ENCODE data around the gene CCDC182. TPM values are rescaled to one million over a fixed set of nuclear protein-coding genes. Genes with fewer than 3 reads are reported as not detected.

CCDC182 gene
- not detected in 2 replicates for total RNA-seq (2014; rRNA removed; shearing (Covaris generic))

DNA sequence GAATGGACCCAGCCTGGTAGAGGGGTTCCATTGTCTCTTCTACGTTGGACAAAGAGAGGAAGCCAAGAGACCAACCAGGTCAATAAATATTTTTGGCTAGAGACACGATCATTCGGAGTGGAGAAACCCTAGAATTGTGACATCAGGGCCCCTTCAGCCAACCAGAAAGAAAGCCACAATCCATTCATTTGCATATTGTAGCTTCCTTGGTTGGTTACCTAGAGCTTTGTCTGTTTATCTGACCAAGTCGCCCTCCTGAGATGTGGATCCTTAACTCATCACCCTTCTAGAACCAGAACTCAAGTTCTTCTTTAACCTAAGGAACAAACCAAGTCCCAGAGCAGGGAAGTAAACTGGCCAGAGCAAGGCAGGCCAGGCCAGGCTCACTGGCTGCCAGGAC is at the start of gene CCDC182:
CCDC182 (minus strand) TSS at position 58 of the 400 bp plus-strand sequence; CDS start at position 31, 27 bp downstream.
- H3K27me3 ChIP-seq, result no peaks in the 10 kb centered on the region
- no peaks in the 10 kb centered on the region; the same call in 1 of the 2 replicates for H3K9me3 ChIP-seq (replicated peaks)
- DNase-seq, result no peak
- no peak within 1 kb of the TSS for H3K4me3 ChIP-seq
- H3K36me3 ChIP-seq, result no peaks in the 10 kb centered on the region
- peaks cover 2% of the 10 kb centered on the region for H3K4me1 ChIP-seq
- no peak within 1 kb of the TSS for H3K27ac ChIP-seq

DNA sequence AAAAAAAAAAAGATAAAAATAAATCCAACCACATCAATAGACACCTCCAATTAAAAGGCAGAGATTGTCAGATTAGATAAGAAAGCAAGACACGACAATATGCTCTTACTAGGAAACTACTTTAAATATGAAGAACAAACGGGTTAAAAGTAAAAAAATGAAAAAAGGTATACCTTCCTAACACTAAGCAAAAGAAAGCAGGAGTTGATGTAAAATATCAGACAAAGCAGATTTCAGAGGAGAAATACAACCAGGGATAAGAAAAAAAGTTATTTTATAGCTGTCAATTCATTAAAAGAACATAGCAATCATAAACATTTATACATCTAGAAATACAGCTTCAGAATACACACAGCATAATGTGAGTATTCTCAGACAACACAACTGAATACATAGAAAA is 49.7 kb upstream of the CCDC182 start:
- H3K36me3 ChIP-seq, result no peaks in the 10 kb centered on the region
- H3K27ac ChIP-seq, result no peak overlapping the region
- H3K4me3 ChIP-seq, result no peak overlapping the region
- no peaks in the 10 kb centered on the region for H3K9me3 ChIP-seq (replicated peaks)
- H3K27me3 ChIP-seq, result no peaks in the 10 kb centered on the region
- no peak for DNase-seq
- no peaks in the 10 kb centered on the region for H3K4me1 ChIP-seq

DNA sequence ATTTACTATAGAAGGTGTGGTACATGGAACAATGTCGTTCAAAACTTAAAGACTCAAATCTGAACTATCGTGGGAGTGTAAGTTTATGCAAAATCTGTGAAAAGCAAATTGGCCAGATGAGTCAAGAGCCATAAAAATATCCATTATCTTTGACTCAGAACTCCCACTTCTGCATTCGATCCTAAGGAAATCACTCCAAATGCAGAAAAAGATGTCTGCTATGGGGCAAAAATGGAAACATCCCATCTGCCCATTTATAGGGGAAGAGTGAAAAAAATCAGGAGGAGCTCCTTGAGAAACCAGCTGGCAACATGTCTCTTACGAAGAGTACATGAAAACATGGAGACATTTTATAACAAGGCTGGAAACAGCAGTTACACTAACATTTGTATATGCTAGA is 43.6 kb upstream of the CCDC182 start:
- Histone ChIP-seq H3K4me1 (no peaks in the 10 kb centered on the region), H3K4me3 (no peak overlapping the region), H3K9me3 (replicated peaks) (no peaks in the 10 kb centered on the region), H3K27me3 (no peaks in the 10 kb centered on the region), H3K27ac (no peak overlapping the region), H3K36me3 (no peaks in the 10 kb centered on the region)
- DNase-seq, result no peak

DNA sequence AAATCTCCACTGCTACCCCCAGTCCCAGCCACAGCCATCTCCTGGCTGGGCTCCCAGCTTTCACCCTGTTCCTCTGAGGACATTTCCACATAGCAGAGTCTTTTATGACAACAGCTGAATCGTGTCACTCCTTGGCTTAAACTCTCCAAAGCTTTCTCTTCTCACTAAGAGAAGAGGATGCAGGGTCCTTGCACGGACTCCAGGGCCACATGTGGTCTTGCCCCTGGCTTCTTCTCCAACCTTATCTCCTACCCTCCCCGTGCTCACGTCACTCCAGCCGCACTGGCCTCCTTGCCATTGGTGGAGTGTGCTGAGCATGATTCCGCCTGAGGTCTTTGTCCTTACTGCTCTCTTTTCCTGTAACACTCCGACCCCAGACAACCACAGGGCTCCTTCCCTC is 39.9 kb upstream of the CCDC182 start:
- Histone ChIP-seq H3K27ac (no peak overlapping the region), H3K4me1 (peaks cover 10% of the 10 kb centered on the region), H3K4me3 (no peak overlapping the region), H3K9me3 (replicated peaks) (no peaks in the 10 kb centered on the region), H3K36me3 (no peaks in the 10 kb centered on the region), H3K27me3 (no peaks in the 10 kb centered on the region)
- no peak for DNase-seq

DNA sequence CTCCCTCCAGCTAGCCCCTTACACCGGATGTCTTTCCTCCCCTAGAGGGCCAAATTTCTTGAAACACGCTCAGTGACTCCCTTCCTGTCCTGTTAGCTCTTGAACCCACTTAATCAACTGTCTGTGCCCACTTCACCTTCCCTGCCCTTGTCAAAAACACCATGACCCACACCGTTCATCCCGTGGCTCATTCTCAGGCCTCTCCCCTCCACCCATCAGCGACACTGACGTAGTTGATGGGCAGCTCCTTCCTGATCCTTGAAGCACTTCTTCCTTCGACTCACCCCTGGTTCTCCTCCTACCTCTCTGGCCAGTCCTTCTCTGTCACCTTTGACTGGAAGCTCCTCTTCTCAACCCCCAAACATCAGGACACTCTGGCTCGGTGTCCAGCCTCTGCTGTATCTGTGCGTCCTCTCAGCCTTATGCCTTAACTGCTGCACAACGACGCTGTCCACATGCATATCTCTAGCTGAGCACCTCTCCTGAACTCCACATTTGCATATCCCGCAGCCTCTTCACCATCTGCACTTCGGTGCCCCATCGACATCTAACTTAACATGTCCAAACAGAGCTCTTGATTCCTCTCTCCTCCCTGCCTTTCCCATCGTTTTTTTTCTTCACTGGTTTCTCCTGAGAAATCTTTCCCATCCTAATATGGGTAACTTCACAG is 39.3 kb upstream of the CCDC182 start:
- Histone ChIP-seq H3K27ac (no peak overlapping the region), H3K9me3 (replicated peaks) (no peaks in the 10 kb centered on the region)

DNA sequence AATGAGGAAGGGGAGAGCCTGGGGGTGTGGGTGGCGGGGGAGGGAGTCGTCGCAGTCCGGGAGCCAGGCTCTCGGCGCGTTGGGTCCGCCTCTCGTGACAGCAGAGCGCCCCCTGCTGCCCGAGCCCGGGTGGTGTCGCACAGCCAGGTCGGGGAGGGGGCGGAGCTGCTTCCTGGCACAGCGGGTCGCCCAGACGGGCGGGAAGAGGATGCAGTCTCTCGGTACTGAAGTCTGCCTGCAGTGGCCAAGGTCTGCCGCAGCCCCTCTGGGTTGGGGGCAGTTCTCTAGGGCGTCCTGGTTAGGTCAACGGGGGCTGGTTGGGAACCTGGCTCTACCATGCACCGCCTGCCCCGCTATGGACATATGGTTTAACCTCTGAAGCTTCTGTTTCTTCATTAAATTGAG is 38.2 kb upstream of the CCDC182 start:
- no peaks in the 10 kb centered on the region for H3K27me3 ChIP-seq
- no peaks in the 10 kb centered on the region for H3K36me3 ChIP-seq
- peaks cover 10% of the 10 kb centered on the region for H3K4me1 ChIP-seq
- no peak overlapping the region for H3K27ac ChIP-seq
- peak; percentile 83 to 87 for DNase-seq
- no peaks in the 10 kb centered on the region for H3K9me3 ChIP-seq (replicated peaks)
- no peak overlapping the region; the same call in 1 of the 2 replicates for H3K4me3 ChIP-seq

More for the DNA sequence above, 39.3 kb upstream of the CCDC182 start:
- Histone ChIP-seq H3K4me3 (no peak overlapping the region), H3K27me3 (no peaks in the 10 kb centered on the region), H3K4me1 (peaks cover 10% of the 10 kb centered on the region), H3K36me3 (no peaks in the 10 kb centered on the region)
- DNase-seq, result no peak

DNA sequence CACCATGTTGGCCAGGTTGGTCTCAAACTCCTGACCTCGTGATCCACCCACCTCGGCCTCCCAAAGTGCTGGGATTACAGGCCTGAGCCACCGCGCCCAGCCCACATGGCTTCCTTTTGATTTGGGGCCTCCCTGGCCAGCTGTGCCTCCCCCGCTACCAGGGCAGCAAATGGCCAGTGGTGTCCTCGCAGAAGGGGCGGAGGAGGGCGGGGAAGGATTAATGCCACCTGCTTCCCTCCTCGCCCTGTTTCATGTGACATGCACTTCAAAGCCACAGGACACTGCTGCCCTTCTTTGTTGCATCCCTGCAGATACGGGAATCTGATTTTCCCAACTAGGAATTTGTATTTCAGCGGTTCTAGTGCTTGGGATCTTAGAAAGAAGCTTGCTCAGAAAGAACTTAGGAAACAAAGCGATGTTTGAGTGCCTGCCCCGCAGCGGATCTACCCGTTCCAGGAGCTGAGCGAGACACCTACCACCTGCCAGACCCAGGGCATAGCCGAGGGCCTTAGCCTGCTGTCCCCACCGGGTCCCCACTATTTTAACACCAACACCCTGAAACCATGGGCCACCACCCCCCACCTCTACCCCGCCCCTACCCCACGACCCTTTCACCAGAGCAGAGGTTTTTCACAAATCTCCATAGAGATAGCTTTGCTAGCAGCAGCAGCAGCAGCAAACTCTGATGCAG is 37.7 kb upstream of the CCDC182 start:
- Histone ChIP-seq H3K9me3 (replicated peaks) (no peaks in the 10 kb centered on the region), H3K4me1 (peaks cover 10% of the 10 kb centered on the region), H3K27ac (peak overlapping the region; percentile 42), H3K27me3 (no peaks in the 10 kb centered on the region), H3K4me3 (peak overlapping the region; percentile 13; the same call in 1 of the 2 replicates), H3K36me3 (no peaks in the 10 kb centered on the region)
- DNase-seq, result peak; percentile 85 to 88

DNA sequence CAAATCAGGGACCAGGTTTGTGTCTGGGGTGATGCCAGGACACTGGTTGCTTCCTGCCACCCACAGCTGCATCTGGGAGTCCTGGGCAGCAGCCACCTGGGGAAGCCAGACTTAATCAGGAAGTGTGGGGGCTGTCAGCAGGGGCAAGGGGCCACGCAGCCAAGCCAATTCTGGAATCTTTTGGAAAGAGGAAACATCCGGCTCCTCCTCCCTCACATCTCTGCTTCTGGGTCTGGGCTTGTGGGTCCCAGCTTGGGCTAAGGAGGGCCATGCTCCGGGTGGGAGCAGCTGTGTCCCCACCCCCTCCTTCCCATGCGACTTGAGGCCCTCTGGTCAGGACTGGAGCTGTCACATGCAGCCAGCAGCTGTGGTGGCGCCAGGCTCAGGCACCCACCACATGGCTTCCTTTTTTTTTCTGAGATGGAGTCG is 37.0 kb upstream of the CCDC182 start:
- no peaks in the 10 kb centered on the region for H3K36me3 ChIP-seq
- peak overlapping the region; percentile 13; the same call in 1 of the 2 replicates for H3K4me3 ChIP-seq
- H3K27me3 ChIP-seq, result no peaks in the 10 kb centered on the region
- peak overlapping the region; percentile 42 for H3K27ac ChIP-seq
- no peaks in the 10 kb centered on the region for H3K9me3 ChIP-seq (replicated peaks)
- H3K4me1 ChIP-seq, result peaks cover 10% of the 10 kb centered on the region
- peak; percentile 35 to 54 for DNase-seq

DNA sequence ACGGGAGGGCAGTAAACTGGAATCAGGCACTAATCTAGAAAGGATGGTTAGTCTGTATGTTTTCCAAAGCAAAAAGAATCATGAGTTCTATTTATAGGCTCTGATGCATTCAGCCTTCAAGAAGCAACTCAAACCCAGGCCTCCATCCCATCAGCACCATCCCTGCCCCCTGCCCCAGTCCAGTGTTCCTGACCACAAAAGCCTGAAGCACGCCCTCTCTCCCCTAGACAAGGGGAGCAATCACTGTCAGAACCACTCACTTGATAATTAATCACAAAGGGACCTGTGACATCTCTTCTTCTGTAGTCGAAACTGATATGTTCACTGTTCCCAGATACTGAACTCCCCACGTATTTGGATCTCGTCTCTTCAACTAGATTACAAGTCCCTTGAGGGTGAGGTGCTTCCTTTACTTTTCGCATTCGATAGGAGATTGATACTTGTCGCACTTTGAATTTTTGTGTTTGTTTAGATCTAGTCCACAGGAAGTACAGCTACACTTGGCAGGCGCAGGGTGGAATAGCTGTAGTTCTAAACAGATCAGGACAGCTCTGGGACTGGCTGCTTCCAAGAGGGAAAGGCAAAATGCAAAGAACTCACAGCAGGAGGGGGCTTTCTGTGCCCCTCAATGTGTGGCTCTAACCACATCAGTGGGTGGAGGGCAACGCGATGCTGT is 36.4 kb upstream of the CCDC182 start:
- H3K27ac ChIP-seq, result peak overlapping the region; percentile 42
- no peak for DNase-seq

DNA sequence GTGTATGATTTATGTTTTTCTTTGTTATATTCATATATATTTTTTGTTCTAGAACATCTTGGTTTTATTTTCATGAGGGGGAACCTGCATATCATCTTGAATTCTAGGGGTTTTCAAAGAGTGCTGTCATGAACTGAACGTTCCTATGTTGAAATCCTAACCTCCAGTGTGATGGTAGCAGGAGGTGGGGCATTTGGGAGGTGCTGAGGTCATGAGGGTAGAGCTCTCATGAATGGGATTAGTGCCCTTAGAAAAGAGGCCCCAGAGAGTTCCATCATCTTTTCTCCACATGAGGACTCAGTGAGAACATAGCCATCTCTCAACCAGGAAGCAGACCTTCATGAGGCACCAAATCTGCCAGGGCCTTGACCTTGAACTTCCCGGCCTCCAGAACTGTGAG is 34.6 kb upstream of the CCDC182 start:
- H3K27me3 ChIP-seq, result no peaks in the 10 kb centered on the region
- H3K4me3 ChIP-seq, result no peak overlapping the region
- H3K27ac ChIP-seq, result no peak overlapping the region
- no peaks in the 10 kb centered on the region for H3K9me3 ChIP-seq (replicated peaks)
- no peaks in the 10 kb centered on the region for H3K36me3 ChIP-seq
- no peak for DNase-seq
- H3K4me1 ChIP-seq, result peaks cover 10% of the 10 kb centered on the region

More for the DNA sequence above, 36.4 kb upstream of the CCDC182 start:
- no peaks in the 10 kb centered on the region for H3K36me3 ChIP-seq
- peaks cover 10% of the 10 kb centered on the region for H3K4me1 ChIP-seq
- no peaks in the 10 kb centered on the region for H3K9me3 ChIP-seq (replicated peaks)
- H3K27me3 ChIP-seq, result no peaks in the 10 kb centered on the region
- no peak overlapping the region for H3K4me3 ChIP-seq

DNA sequence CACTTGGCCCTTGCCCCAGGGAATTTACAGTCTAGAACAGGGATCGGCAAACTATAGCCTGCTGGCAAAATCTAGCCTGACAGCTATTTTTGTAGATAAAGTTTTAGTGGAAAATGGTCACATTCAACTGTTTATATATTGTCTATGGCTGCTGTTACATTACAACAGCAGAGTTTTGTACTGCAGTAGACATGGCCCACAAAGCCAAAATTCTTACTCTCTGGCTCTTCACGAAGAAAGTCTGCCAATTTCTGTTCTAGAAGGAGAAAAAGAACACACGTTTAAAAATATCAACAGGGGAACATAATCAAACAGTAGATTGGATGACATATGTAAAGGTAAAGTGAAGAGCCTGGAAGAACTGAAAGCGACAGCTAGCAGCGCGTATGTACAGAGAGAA is 33.2 kb upstream of the CCDC182 start:
- no peak overlapping the region for H3K27ac ChIP-seq

DNA sequence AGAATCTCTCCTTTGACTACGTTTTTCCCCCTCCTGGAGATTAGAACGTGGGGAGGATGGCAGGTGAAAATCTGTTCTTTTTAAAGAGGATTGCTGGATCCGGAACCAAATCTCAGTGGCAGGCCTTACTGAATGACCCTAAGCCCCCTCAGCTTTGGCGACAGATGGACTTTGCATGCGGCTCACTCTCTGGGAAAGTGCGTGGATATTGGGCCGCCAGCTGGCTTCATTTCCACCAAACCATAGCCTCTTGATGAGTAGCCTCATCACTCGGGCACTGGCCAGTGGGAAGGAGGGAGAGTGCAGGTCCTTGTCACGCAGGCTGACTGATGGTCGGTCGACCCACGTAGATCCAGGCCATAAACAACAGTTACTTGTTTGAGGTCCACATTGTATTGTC is 31.3 kb upstream of the CCDC182 start:
- Histone ChIP-seq H3K27ac (no peak overlapping the region), H3K9me3 (replicated peaks) (no peaks in the 10 kb centered on the region), H3K4me3 (no peak overlapping the region), H3K36me3 (no peaks in the 10 kb centered on the region), H3K4me1 (no peaks in the 10 kb centered on the region), H3K27me3 (no peaks in the 10 kb centered on the region)
- no peak for DNase-seq

More for the DNA sequence above, 33.2 kb upstream of the CCDC182 start:
- H3K36me3 ChIP-seq, result no peaks in the 10 kb centered on the region
- H3K27me3 ChIP-seq, result no peaks in the 10 kb centered on the region
- H3K4me3 ChIP-seq, result no peak overlapping the region
- no peak for DNase-seq
- no peaks in the 10 kb centered on the region for H3K9me3 ChIP-seq (replicated peaks)
- H3K4me1 ChIP-seq, result peaks cover 10% of the 10 kb centered on the region

DNA sequence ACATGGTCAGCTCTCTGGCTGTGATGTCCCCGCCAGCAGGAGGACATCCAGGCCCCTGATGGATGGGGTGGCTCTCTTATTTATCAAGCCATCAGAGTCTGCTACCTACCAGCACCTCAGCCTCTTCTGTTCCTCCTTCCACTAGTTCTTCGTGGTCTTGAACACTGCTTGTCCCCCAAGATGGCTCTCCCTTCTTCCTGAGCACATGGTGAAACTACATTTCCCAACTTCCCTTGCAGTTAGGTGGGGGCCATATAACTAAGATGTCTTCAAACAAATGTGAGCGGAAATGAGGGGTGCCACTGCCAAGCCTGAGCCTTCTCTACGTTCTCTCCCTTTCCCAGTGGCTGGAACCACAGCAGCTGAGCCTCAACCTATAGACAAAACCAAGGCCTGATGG is 29.8 kb upstream of the CCDC182 start:
- no peaks in the 10 kb centered on the region for H3K27me3 ChIP-seq
- H3K4me3 ChIP-seq, result no peak overlapping the region
- H3K36me3 ChIP-seq, result no peaks in the 10 kb centered on the region
- no peaks in the 10 kb centered on the region for H3K9me3 ChIP-seq (replicated peaks)
- DNase-seq, result no peak
- no peak overlapping the region for H3K27ac ChIP-seq
- no peaks in the 10 kb centered on the region for H3K4me1 ChIP-seq

DNA sequence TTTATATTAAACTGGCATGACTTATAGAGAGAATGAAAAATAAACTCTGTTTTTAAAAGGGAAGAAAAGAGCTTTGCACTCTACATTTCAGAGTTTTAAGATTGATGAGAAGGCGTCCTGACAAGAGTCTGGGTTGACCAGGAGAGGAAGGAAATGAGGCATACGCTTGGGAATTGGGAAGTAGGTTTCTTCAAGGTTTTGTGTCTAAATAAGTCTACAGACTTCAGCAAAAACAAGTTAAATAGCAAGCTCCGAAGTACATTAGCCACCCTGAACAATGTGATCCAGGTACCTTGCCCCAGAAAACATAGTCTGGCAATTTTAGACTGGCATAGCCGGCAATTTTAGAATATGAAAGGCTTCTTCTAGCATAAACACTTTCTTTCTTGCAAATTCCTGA is 28.5 kb upstream of the CCDC182 start:
- no peaks in the 10 kb centered on the region for H3K4me1 ChIP-seq
- no peaks in the 10 kb centered on the region for H3K9me3 ChIP-seq (replicated peaks)
- DNase-seq, result no peak
- H3K27ac ChIP-seq, result no peak overlapping the region
- H3K27me3 ChIP-seq, result no peaks in the 10 kb centered on the region
- no peak overlapping the region for H3K4me3 ChIP-seq
- H3K36me3 ChIP-seq, result no peaks in the 10 kb centered on the region

DNA sequence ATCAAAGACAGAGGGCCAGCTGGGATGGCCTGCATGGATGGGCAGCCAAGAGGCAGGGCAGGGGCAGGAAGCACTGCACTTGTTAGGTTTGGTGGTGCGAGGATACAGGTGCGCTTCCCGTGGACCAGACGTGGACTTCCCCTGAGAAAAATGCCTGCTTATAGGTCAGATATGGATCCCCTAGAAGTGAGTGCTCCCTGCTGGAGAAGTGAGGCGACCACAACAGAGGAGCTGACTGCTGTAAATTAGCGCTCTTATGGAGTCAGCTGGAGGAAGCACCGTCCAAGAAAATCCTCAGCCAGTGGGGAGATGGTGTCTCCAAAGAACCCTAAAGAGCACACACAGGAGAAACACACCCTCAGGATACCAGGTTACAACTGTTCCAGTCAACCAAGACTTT is 27.7 kb upstream of the CCDC182 start:
- H3K4me1 ChIP-seq, result no peaks in the 10 kb centered on the region
- no peak overlapping the region for H3K4me3 ChIP-seq
- H3K27ac ChIP-seq, result no peak overlapping the region
- no peaks in the 10 kb centered on the region for H3K27me3 ChIP-seq
- H3K9me3 ChIP-seq (replicated peaks), result no peaks in the 10 kb centered on the region
- H3K36me3 ChIP-seq, result no peaks in the 10 kb centered on the region
- no peak for DNase-seq

All from SJCRH30 (cell line).